Measurements from ENCODE around the gene ERI3.
"Not testable (repeated sequence)": the region's sequence is repeated elsewhere in the genome, so short reads cannot be mapped to it uniquely, and the experiment has no call there.

ERI3 gene

GRCh38 chr1:44217809-44218410 is 137.1 kb downstream of the ERI3 start:
- in situ Hi-C loops (cut with MboI; ENCODE audit: low sequenced_read_pairs) = no loop called here

DNA sequence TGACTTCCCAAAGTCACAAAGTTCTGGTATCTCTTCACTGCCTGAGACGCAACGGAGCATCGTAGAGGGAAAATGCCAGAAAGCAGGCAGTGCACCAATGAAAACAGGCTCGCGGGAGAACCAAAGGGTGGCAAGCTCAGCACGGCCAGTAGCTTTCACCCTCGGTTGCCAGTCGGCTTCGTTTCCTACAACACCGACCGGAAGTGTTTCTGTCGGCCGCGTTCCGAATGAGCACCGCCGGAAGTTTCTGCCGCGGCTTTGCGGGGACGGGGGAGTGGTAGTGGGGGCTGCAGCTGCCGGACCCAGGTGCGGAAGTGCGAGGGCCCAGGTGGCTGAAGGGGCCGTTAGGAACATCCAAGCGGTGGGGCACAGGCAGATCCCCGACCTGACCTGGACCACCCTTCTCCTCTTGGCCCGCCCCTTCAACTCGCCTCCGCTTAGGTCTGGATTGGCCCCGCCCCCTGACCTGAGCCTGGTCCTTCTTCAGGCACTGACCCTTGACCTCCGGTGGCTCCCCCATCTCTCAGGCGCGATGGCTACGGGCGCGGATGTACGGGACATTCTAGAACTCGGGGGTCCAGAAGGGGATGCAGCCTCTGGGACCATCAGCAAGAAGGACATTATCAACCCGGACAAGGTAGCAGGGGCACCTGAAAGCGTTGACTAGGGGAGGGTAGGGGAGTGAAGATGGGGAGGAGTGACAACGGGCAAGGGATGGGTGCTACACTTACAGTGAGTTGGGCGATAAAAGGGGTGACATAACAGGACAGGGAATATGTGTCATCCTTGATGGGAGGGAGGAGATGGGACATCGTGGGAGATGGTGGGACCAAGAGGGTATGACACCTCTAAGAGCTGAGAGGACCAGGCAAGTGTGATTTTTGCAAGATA is 141.6 kb downstream of the ERI3 start, which contains the start of gene DMAP1:
DMAP1 (plus strand) TSS at position 250 of the 891 bp plus-strand sequence; CDS start at position 533, 283 bp downstream.
- in situ Hi-C loops (cut with MboI; ENCODE audit: low sequenced_read_pairs) = no loop called here

- in situ Hi-C loops (cut with MboI; ENCODE audit: low sequenced_read_pairs) = no loop called here
Measured at GRCh38 chr1:44212355-44213221, 142.5 kb downstream of the ERI3 start.

DNA sequence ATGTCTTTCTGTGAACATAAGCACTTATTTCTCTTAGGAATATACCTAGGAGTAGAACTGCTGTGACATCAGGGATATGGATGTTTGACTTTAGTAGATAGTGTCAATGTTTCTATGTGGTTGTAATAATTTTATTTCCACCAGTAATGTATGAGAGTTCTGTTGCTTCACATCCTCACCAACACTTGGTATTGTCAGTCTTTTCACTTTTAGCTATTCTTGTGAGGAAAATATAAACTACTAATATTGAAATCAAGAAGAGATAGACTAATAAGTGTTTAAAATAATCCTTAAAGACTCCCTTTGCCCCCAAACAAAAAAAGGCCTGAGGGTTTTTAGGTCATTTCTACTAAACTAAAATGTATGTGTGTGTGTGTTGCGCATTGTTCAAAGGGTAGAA is 144.5 kb downstream of the ERI3 start:
- in situ Hi-C loops (cut with MboI; ENCODE audit: low sequenced_read_pairs) = no loop called here

DNA sequence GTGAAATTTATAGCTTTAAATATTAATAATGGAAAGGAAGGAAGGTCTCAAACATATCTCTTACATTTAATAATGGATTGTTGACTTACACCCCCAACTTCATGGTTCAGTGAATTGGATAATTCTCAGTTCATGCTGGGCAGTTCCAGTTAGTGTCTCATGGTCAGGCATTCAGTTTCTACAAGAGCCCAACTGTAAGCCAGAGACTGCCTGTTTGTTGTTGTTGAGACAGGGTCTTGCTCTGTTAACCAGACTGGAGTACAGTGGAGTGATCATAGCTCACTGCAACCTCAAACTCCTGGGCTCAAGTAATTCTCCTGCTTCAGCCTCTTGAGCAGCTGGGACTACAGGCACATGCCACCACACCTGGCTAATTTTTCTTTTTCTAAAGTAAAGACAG is 146.8 kb downstream of the ERI3 start:
- in situ Hi-C loops (cut with MboI; ENCODE audit: low sequenced_read_pairs) = no loop called here

GRCh38 chr1:44206545-44206944 is 148.5 kb downstream of the ERI3 start:
- in situ Hi-C loops (cut with MboI; ENCODE audit: low sequenced_read_pairs) = not testable (repeated sequence)

DNA sequence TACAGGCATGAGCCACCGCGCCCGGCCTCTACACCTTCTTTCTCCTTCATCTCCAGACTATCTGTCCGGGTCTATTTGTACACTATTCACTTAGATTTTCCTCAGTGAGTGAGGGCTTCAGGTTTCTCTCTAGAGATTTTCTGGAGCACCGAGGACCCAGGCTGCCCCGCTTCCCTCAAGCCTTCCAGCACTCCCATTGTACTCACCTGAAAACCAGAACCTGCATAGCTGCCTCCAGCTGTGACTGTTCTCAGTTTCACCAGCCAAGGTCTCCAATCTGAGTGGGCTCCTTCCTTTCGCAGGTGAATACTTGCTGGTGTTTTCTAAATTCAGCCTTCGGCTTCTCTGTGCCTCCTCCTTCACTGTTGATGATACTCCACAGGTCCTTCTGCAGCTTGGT is 154.7 kb downstream of the ERI3 start:
- in situ Hi-C loops (cut with MboI; ENCODE audit: low sequenced_read_pairs) = no loop called here

DNA sequence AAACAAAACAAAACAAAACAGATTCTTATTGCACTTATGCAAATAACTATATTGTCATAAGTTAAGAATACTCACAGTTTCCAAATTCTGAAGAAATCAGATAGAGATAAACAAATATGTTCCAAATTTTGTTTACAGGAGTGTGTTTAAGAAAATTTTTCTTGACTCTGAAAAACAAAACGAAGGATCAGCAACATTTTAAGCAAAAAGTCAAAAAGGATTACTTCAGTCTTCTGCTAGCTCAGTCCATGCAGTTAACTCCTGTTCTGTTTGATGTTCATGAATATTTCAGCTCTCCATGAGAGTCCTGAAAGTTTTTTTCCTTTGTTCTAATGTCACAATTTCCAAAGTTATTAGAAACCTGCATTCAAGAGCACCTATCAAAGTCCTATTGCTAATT is 180.4 kb downstream of the ERI3 start:
- in situ Hi-C loops (cut with MboI; ENCODE audit: low sequenced_read_pairs) = no loop called here
